GM21447 (cell line): Measurements from ENCODE around the gene TMEM266.

Experiments used
- ATAC-seq: cut with Tn5 transposase; IDR thresholded peaks from one replicate; pipeline ENCODE4 v1.9.1; 2021; ENCODE audit not compliant: unreplicated experiment

Gene TMEM266

DNA sequence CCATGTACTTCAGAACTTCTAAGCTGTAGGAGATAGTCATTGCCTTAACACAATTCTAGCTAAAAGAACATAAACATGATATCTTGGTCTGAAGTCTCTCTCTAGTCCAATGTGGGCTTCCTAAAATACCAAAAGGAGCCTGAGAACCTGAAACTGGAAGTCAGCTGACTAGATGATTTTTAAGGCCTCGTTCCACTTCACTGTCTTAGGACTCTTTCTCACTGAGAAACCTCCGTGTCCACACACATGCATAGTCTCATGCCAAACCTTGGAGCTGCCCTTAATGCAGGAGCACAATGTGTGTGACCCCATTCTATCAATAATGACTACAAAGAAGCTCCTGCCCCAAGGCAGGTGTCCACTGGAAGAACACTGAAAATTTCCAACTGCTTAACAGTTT lies 163.7 kb downstream of the TMEM266 start:
- ATAC-seq: no peak

DNA sequence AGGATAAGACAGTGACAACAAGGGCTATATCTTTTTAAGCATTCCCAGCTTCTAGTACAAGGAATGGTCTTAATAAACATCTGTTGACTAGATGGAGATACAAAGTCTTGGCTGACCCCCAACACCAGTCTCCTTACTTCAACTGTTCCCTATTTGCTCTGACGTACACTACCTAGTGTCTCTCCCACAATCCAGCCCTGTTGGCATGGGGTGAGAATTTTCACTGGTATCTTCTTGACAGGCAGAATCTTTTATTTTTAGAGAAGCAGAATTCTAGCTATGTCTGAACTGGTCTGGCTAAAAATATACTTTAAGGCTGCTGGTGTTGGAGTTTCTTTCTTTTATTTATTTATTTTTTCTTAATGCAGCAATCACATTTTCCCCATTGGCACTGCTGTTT lies 169.5 kb downstream of the TMEM266 start:
- no peak for ATAC-seq

DNA sequence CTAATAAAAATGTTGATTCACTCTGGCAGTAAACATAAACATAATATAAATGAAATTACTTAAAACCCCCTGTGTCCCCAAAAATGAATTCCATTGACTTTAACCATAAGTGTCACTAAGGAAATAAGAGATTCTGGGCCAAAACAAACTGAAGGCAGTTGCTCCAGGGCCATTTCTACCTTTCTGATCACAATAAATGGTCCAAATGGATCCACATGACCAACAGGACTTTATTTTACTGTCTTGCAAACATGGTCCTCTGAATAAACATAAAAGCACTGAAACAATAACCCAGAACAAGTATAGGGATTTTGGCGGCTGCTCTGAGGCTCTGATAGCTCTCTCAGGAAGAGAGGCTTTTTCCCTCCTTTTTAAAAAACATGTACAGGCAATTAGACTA lies 174.1 kb downstream of the TMEM266 start:
- no peak for ATAC-seq

DNA sequence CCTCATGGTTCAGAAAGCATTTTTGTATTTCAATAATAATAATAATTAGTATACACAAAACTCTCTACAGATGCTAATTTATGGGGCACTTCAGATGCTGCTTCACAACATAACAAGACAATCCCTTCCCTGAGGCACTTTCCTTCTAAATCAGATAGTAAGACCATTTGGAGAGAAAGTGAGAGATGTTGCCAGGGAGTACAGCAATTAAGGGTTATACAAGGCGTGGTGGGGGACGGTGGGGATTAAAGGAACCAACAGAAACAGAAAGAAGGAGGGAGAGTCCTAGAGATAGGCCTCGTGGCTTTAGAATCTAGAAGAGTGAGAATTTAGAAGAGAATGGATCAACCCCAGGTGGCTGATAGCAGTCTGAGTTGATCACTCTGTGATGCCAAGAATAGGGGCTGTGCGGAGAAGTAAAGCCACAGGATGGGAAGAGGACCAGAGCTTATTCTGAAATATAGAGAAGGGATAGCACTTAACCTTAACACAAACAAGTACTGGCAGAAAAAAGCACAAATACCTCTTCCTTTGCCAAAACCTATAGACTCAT lies 174.6 kb downstream of the TMEM266 start:
- no peak for ATAC-seq

DNA sequence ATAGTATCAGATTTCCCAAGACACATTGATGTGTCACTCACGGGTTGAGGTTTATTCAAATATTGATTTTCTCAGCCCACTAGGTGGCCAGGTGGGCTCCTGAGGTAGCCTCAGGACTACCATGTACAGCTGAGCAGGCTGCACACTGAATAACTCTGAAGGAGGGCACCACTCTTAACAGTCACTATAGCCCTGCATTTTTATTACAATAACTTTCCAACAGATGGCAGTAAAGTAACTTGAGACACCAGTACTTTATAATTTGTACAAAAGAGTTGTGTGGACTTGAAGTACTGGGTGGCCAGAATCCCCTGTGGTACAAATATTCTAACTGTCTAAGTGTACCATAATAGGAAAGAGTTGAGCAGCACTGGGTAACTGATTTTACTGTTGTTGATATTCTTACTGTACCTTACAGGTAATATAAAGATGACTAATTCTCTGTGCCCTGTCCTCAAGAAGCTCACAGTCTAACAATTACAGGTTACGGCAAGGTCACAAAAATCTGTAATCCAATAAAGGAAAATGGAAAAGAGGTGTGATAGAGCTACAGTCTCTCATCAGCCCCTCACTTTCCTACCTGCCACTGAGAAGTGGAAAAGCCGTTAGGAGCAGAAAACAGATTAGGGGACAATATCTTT lies 175.5 kb downstream of the TMEM266 start:
- no peak for ATAC-seq

DNA sequence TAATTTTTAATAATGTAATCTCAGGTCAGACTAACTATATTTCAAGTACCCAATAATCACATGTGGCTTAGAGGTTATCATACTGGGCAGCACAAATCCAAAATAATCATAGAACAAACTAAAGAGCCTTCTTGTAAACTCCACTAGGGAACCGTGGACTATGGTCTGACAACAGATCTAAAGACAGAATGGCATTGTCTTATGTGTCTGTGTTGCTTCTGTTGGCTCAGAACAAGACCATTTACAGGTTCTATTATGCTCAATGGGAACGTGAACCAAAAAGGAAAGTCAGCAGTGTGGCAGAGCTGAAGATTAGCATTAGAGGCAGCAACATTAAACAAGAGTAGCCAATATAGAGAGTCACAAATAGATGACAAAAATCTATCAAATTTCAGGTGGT lies 176.6 kb downstream of the TMEM266 start:
- ATAC-seq: no peak

DNA sequence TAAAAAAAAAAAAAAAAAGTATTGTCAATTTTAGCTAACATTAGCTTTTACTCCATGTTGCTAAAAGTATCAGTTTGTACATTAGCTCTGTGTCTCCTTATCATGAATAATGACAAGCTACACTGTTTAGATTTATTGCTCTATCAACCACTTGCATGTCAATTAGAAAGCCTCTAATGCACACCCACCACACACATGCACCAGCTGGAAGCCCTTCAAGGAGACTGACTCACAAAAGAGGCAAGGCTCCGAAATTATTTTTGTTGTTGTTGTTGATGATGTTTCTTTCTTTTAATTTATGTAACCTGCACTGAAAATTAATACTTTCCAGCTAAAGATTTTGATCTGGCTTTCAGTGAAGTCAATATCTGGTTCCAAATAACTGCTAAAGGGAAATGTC lies 180.0 kb downstream of the TMEM266 start:
- no peak for ATAC-seq

DNA sequence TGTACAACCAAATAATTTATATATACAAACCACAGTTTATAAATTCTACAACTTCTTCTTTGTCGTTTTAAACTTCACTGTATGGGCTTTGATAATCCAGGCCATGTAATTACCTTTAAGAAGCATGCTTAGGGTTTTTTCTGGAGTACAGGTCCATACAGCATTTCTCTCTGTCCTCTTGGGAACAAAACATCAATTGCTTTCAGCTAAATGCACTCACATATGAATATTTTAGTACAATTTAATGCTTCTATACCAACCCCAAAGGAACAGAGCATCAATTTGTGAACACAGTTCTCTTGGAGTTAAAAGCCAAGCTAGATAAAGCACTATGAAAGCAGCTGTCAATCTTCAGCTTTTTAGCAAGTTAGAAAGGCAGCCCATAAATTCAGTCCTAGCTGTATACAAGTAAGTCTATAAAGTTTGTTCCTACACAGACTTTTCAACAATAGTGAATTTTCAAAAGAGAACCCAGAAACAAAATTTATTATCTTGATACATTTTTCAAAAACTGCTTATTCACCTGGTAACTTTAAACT lies 185.4 kb downstream of the TMEM266 start:
- no peak for ATAC-seq

DNA sequence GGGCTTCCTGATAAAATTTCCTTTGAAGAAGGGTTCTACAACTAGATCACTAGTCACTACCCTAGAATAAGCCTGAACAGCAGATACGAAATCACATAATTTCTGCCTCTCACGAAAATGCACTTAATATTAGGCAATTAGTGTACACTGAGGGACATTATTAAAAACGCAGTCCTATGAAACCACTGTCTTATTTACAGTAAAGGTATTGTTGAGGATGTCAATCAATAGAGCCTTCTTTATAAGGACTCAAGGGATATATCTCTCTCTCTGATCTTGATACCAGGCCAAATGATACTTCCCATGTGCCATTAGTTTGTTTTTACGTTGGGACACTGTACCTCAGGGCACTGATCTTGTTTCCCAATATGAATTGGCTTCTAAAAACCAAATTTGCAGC lies 191.9 kb downstream of the TMEM266 start:
- ATAC-seq: no peak

DNA sequence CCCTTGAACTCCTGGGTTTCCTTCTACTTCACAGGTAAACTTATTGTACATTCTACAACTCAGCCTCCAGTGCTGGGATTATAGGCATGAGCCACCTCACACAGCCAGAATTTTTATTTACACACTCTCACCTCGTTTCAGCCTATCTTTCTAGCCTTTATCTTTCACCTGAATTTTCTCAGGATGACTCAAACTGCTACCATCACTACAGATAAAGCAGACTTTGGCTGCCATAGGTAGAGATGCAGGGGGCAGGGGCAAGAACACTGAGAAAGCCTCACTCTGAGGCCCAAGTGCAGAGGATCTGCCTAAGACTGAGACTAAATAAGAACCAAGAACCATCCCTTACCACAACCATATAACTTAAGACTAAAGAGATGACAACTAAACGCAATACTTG lies 192.5 kb downstream of the TMEM266 start:
- no peak for ATAC-seq

DNA sequence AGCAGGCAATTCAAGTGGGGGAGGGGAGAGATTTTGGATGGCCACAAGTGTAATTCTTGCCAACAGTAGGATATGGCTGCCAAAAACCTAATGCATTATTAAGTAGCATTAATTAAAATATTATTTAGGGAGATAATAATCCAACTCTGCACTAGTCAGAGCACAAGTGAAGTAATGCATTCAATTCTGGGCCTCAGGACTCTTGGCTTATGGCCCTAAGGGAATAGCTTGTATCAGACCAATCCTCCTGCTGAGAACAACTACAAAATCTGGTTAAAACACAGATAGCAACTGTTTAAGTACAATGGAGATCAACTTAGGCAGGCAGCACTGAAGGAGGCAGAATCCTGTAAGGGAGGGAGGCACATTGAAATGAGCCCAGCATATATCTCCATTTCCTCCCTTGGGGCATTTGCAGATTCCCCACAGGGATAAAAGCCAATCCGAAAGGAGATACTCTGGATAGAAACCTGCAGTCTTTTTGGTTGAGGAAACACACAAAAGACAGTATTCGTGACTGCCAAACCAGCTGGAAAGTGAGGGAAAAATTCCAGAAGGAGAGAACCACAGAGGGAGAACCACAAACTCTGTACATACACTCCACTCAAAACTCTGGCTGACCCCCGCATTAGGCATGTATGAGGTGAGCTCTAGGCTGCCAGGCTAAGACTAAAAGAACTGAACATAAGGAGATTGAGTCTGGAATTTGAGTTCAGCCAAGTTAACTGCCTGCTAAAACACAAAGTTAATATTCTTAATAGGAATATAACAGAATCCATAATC lies 194.1 kb downstream of the TMEM266 start:
- ATAC-seq: no peak
